HepG2 (cell line): ENCODE data around the gene ZBTB22. TPM values are rescaled to one million over a fixed set of nuclear protein-coding genes. Genes with fewer than 3 reads are reported as not detected.

Experiments
- ATF7-NPFF ChIP-seq: sonication (generic); formaldehyde crosslinking; IDR thresholded peaks from 2 replicates; pipeline ENCODE4 v1.8.1; 2023; ENCODE audit warnings: mild to moderate bottlenecking, low read depth, missing genetic modification reagents, moderate library complexity
- CBFB ChIP-seq: sonication (generic); formaldehyde crosslinking; IDR thresholded peaks from 2 replicates; pipeline ENCODE4 v1.4.0; 2020; ENCODE audit warnings: missing genetic modification reagents
- CREBL2 ChIP-seq: sonication (generic); formaldehyde crosslinking; IDR thresholded peaks from 2 replicates; pipeline ENCODE4 v1.8.1; 2023; ENCODE audit warnings: missing genetic modification reagents, mild to moderate bottlenecking, borderline replicate concordance
- DDIT3 ChIP-seq: sonication (generic); formaldehyde crosslinking; IDR thresholded peaks from 2 replicates; pipeline ENCODE4 v1.4.0; 2020; ENCODE audit warnings: mild to moderate bottlenecking, missing genetic modification reagents
- KMT2A ChIP-seq: sonication (generic); formaldehyde crosslinking; IDR thresholded peaks from 2 replicates; pipeline ENCODE4 v1.4.0; 2020; ENCODE audit warnings: missing genetic modification reagents
- MBD4 ChIP-seq: IDR thresholded peaks from 2 replicates; pipeline ENCODE4 v1.6.1; 2012; ENCODE audit warnings: low read length, inconsistent platforms, borderline replicate concordance
- REPIN1 ChIP-seq: sonication (generic); formaldehyde crosslinking; IDR thresholded peaks from 2 replicates; pipeline ENCODE4 v1.8.0; 2022; ENCODE audit warnings: missing genetic modification reagents, low read depth, mild to moderate bottlenecking, borderline replicate concordance
- SP4 ChIP-seq: sonication (generic); formaldehyde crosslinking; IDR thresholded peaks from 2 replicates; pipeline ENCODE4 v1.8.1; 2023; ENCODE audit warnings: mild to moderate bottlenecking, missing genetic modification reagents
- TCF7 ChIP-seq: sonication (generic); IDR thresholded peaks from 2 replicates; pipeline ENCODE4 v1.6.1; 2016; ENCODE audit warnings: antibody characterized with exemption, low read depth
- TP53 ChIP-seq: sonication (generic); formaldehyde crosslinking; conservative IDR thresholded peaks from 2 replicates; pipeline ENCODE4 v1.4.0; 2020; ENCODE audit warnings: missing genetic modification reagents
- U2AF1 ChIP-seq: fragments of 200-400 bp; formaldehyde crosslinking; optimal IDR thresholded peaks from 2 replicates; pipeline ENCODE3; 2017; ENCODE audit warnings: mild to moderate bottlenecking, low read depth, low read length
- ZBTB21 ChIP-seq: sonication (generic); formaldehyde crosslinking; IDR thresholded peaks from 2 replicates; pipeline ENCODE4 v1.4.0; 2020; ENCODE audit warnings: missing genetic modification reagents
- ZBTB33 ChIP-seq: sonication (generic); formaldehyde crosslinking; IDR thresholded peaks from 2 replicates; pipeline ENCODE4 v1.4.0; 2020; ENCODE audit warnings: missing genetic modification reagents
- ZBTB37 ChIP-seq: sonication (generic); formaldehyde crosslinking; IDR thresholded peaks from 2 replicates; pipeline ENCODE4 v1.4.0; 2020; ENCODE audit warnings: mild to moderate bottlenecking, missing genetic modification reagents
- ZKSCAN1 ChIP-seq: fragments of 150-350 bp; IDR thresholded peaks from 2 replicates; pipeline ENCODE4 v1.6.1; 2014; ENCODE audit warnings: low read length
- ZMAT3 ChIP-seq: sonication (generic); formaldehyde crosslinking; conservative IDR thresholded peaks from 2 replicates; pipeline ENCODE4 v1.7.0; 2021; ENCODE audit warnings: missing genetic modification reagents
- ZNF160 ChIP-seq: sonication (generic); formaldehyde crosslinking; IDR thresholded peaks from 2 replicates; pipeline ENCODE4 v1.8.0; 2022; ENCODE audit warnings: mild to moderate bottlenecking, inconsistent platforms, missing genetic modification reagents
- ZNF296 ChIP-seq: sonication (generic); formaldehyde crosslinking; conservative IDR thresholded peaks from 2 replicates; pipeline ENCODE4 v1.5.0; 2020; ENCODE audit warnings: mild to moderate bottlenecking, missing genetic modification reagents
- ZNF687 ChIP-seq: sonication (generic); formaldehyde crosslinking; IDR thresholded peaks from 2 replicates; pipeline ENCODE4 v1.5.1; 2020; ENCODE audit warnings: mild to moderate bottlenecking, missing genetic modification reagents, moderate library complexity
- ZNF75D ChIP-seq: sonication (generic); formaldehyde crosslinking; IDR thresholded peaks from 2 replicates; pipeline ENCODE4 v1.8.1; 2023; ENCODE audit warnings: missing genetic modification reagents, mild to moderate bottlenecking, borderline replicate concordance
- ZNF781 ChIP-seq: sonication (generic); formaldehyde crosslinking; IDR thresholded peaks from 2 replicates; pipeline ENCODE4 v1.5.1; 2020; ENCODE audit warnings: borderline replicate concordance, mild to moderate bottlenecking, missing genetic modification reagents; ENCODE audit errors: not compliant biosample characterization
- polyA plus RNA-seq, 8 experiments: library from polyadenylated mRNA; depleted of rRNA in 3 of 8; stranded (reverse) in 7 of 8; unstranded in 1 of 8; fragments of >200 nt; fragmentation: Illumina TruSeq in 4 of 8; extraction: Trizol in 4 of 8; gene quantifications; 2 replicates each; pipeline versions ENCODE4 v1.2.1 to v1.2.3, GENCODE V29; 2011 to 2016; ENCODE audit warnings: low read depth in 4 of 8, missing spikeins in 1 of 8, mixed read lengths in 1 of 8; ENCODE audit not compliant: insufficient read depth in 1 of 8
- total RNA-seq, 5 experiments: library from RNA; depleted of rRNA; stranded (reverse); fragments of >200 nt; fragmentation: Illumina TruSeq; extraction: Trizol; gene quantifications; 2 replicates each; pipeline ENCODE4 v1.2.3, GENCODE V29; 2016; ENCODE audit warnings: low read depth in 1 of 5

ZBTB22 gene
- total and polyA plus RNA-seq, 2 of the 13 experiments (the other 11 are each of a cell fraction or from before 2014, with no cell fraction given): 8.0 to 10.6 TPM

- TF ChIP-seq ZNF687: no peak
- TF ChIP-seq ZKSCAN1: peak; percentile 92
- no peak for TF ChIP-seq U2AF1
- TF ChIP-seq ZBTB37: peak; percentile 18; the same call in 1 of the 2 replicates
- TF ChIP-seq ZBTB21 (CRISPR knock-in tag): no peak
- TF ChIP-seq ATF7-NPFF (CRISPR knock-in tag): 0 out of 2 replicates have a peak, but pooled peaks have one; percentile 31
- TF ChIP-seq CBFB (CRISPR knock-in tag): no peak
- no peak for TF ChIP-seq DDIT3 (CRISPR knock-in tag)
- no peak for TF ChIP-seq ZNF296
- no peak for TF ChIP-seq ZMAT3 (CRISPR knock-in tag)
- TF ChIP-seq REPIN1 (CRISPR knock-in tag): no peak
- TF ChIP-seq TCF7: no peak
- no peak for TF ChIP-seq ZNF75D
- TF ChIP-seq ZNF781 (CRISPR knock-in tag): peak; percentile 38
- TF ChIP-seq KMT2A (CRISPR knock-in tag): 0 out of 2 replicates have a peak, but pooled peaks have one; percentile 6
- TF ChIP-seq SP4 (CRISPR knock-in tag): peak; percentile 41
- TF ChIP-seq ZBTB33: no peak
- peak; percentile 25; the same call in 1 of the 2 replicates for TF ChIP-seq CREBL2 (CRISPR knock-in tag)
- TF ChIP-seq TP53 (CRISPR knock-in tag): no peak
- TF ChIP-seq MBD4: no peak
- 0 out of 2 replicates have a peak, but pooled peaks have one; percentile 42 for TF ChIP-seq ZNF160 (CRISPR knock-in tag)
Observed at GRCh38 chr6:33289784-33290315, 27.7 kb downstream of the ZBTB22 start (continued).
